Measurements from ENCODE around the gene SLC30A4. TPM values are rescaled to one million over a fixed set of nuclear protein-coding genes. Genes with fewer than 3 reads are reported as not detected.
"Not testable (repeated sequence)": the region's sequence is repeated elsewhere in the genome, so short reads cannot be mapped to it uniquely, and the experiment has no call there.

Gene SLC30A4
- total RNA-seq, 1 donor from 2014 or later = 12.3 TPM

- intact Hi-C loops (cut with DNase I) = no loop called here
- no peak for ATAC-seq
- DNase-seq (ENCODE audit: low spot score) = no peak
Observed at GRCh38 chr15:45521596-45522327, 793 bp downstream of the SLC30A4 start.

GRCh38 chr15:45510758-45511280, 11.7 kb downstream of the SLC30A4 start:
- intact Hi-C loops (cut with DNase I) = no loop called here
- DNase-seq (ENCODE audit: low spot score) (no peak), ATAC-seq (no peak)

- ATAC-seq; intact Hi-C loops (cut with DNase I); DNase-seq (ENCODE audit: low spot score): not testable (repeated sequence)
Observed at GRCh38 chr15:45507143-45507542, 15.4 kb downstream of the SLC30A4 start.

- DNase-seq (ENCODE audit: low spot score) = no peak
- no peak for ATAC-seq
- intact Hi-C loops (cut with DNase I) = no loop called here
Observed at GRCh38 chr15:45499426-45499825, 23.1 kb downstream of the SLC30A4 start.

- intact Hi-C loops (cut with DNase I) = no loop called here
- ATAC-seq = no peak
- DNase-seq (ENCODE audit: low spot score) = no peak
Observed at GRCh38 chr15:45498701-45499100, 23.9 kb downstream of the SLC30A4 start.

- DNase-seq (ENCODE audit: low spot score) (no peak), ATAC-seq (no peak)
- intact Hi-C loops (cut with DNase I) = no loop called here
Observed at GRCh38 chr15:45497261-45497660, 25.3 kb downstream of the SLC30A4 start.

GRCh38 chr15:45496658-45497057, 25.9 kb downstream of the SLC30A4 start:
- DNase-seq (ENCODE audit: low spot score) (no peak), ATAC-seq (no peak)
- intact Hi-C loops (cut with DNase I) = no loop called here

- ATAC-seq (no peak), DNase-seq (ENCODE audit: low spot score) (no peak)
- intact Hi-C loops (cut with DNase I) = no loop called here
Observed at GRCh38 chr15:45495588-45495987, 27.0 kb downstream of the SLC30A4 start.

GRCh38 chr15:45489690-45490238, 32.8 kb downstream of the SLC30A4 start:
- DNase-seq (ENCODE audit: low spot score) (no peak), ATAC-seq (no peak)
- intact Hi-C loops (cut with DNase I) = no loop called here

GRCh38 chr15:45486317-45486716, 36.2 kb downstream of the SLC30A4 start:
- no peak for ATAC-seq
- DNase-seq (ENCODE audit: low spot score) = no peak
- intact Hi-C loops (cut with DNase I) = no loop called here

GRCh38 chr15:45481135-45481534, 41.4 kb downstream of the SLC30A4 start:
- DNase-seq (ENCODE audit: low spot score) (no peak), ATAC-seq (no peak)
- intact Hi-C loops (cut with DNase I) = no loop called here

GRCh38 chr15:45476410-45476809, 46.1 kb downstream of the SLC30A4 start:
- ATAC-seq = no peak
- no peak for DNase-seq (ENCODE audit: low spot score)

GRCh38 chr15:45474799-45475198, 47.8 kb downstream of the SLC30A4 start:
- intact Hi-C loops (cut with DNase I) = no loop called here
- ATAC-seq = no peak
- DNase-seq (ENCODE audit: low spot score) = no peak

More at GRCh38 chr15:45476410-45476809, 46.1 kb downstream of the SLC30A4 start:
- intact Hi-C loops (cut with DNase I) = no loop called here

GRCh38 chr15:45473068-45473467, 49.5 kb downstream of the SLC30A4 start:
- intact Hi-C loops (cut with DNase I) = no loop called here
- no peak for ATAC-seq

GRCh38 chr15:45471151-45471550, 51.4 kb downstream of the SLC30A4 start:
- no peak for DNase-seq (ENCODE audit: low spot score)
- intact Hi-C loops (cut with DNase I) = no loop called here
- ATAC-seq = no peak

More at GRCh38 chr15:45473068-45473467, 49.5 kb downstream of the SLC30A4 start:
- no peak for DNase-seq (ENCODE audit: low spot score)

- no peak for DNase-seq (ENCODE audit: low spot score)
- no peak for ATAC-seq
- intact Hi-C loops (cut with DNase I) = no loop called here
Observed at GRCh38 chr15:45469441-45469840, 53.1 kb downstream of the SLC30A4 start.

- ATAC-seq (no peak), DNase-seq (ENCODE audit: low spot score) (no peak)
- intact Hi-C loops (cut with DNase I) = no loop called here
Observed at GRCh38 chr15:45469027-45469426, 53.5 kb downstream of the SLC30A4 start.

- intact Hi-C loops (cut with DNase I) = no loop called here
- ATAC-seq (no peak), DNase-seq (ENCODE audit: low spot score) (no peak)
Observed at GRCh38 chr15:45468294-45468693, 54.3 kb downstream of the SLC30A4 start.

- intact Hi-C loops (cut with DNase I) = loop anchor here (10.0 kb wide), 1 partner anchor 156 kb away; no protein-coding TSS in a partner anchor
- peak; percentile 48 for ATAC-seq
- peak; percentile 85 for DNase-seq (ENCODE audit: low spot score)
Observed at GRCh38 chr15:45458746-45459403, 63.7 kb downstream of the SLC30A4 start.

Data from sciatic nerve (tissue), 2 donors.